ENCODE data around the gene CPTP. TPM values are rescaled to one million over a fixed set of nuclear protein-coding genes. Genes with fewer than 3 reads are reported as not detected.

Gene CPTP
- total and polyA plus RNA-seq, 2 of the 13 experiments (the other 11 are each of a cell fraction or from before 2014, with no cell fraction given): 5.5 to 9.3 TPM

- no peak for TF ChIP-seq PRDM10 (CRISPR knock-in tag; IDR thresholded peaks at IDR 0.05; ENCODE audit: low read depth)
- no peak for TF ChIP-seq ZNF570 (CRISPR knock-in tag; IDR thresholded peaks at IDR 0.05; ENCODE audit: borderline replicate concordance)
- no peak for TF ChIP-seq ZNF790 (CRISPR knock-in tag; IDR thresholded peaks at IDR 0.05; ENCODE audit: borderline replicate concordance)
- TF ChIP-seq SIN3A (IDR thresholded peaks at IDR 0.05; ENCODE audit: borderline replicate concordance, low read depth, low read length): peak; percentile 11; the same call in 1 of the 2 replicates
- TF ChIP-seq ZNF703 (CRISPR knock-in tag; IDR thresholded peaks at IDR 0.05; ENCODE audit: borderline replicate concordance): no peak
- TF ChIP-seq NBN (conservative IDR thresholded peaks at IDR 0.05): no peak
- TF ChIP-seq SP140L (CRISPR knock-in tag; IDR thresholded peaks at IDR 0.05; ENCODE audit: borderline replicate concordance): no peak
- no peak; the same call in 1 of the 2 replicates for TF ChIP-seq ZBTB26 (CRISPR knock-in tag; IDR thresholded peaks at IDR 0.05; ENCODE audit: borderline replicate concordance)
- TF ChIP-seq ZNF784 (CRISPR knock-in tag; IDR thresholded peaks at IDR 0.05; ENCODE audit: borderline replicate concordance): no peak
- no peak for TF ChIP-seq FOSL1 (CRISPR knock-in tag; IDR thresholded peaks at IDR 0.05; ENCODE audit: borderline replicate concordance)
- TF ChIP-seq ZNF598 (CRISPR knock-in tag; IDR thresholded peaks at IDR 0.05; ENCODE audit: borderline replicate concordance): no peak
- no peak for TF ChIP-seq ZFP1 (CRISPR knock-in tag; IDR thresholded peaks at IDR 0.05)
- TF ChIP-seq ZNF333 (CRISPR knock-in tag; IDR thresholded peaks at IDR 0.05; ENCODE audit: borderline replicate concordance): no peak
- TF ChIP-seq ZFAT (CRISPR knock-in tag; conservative IDR thresholded peaks at IDR 0.05): no peak
- TF ChIP-seq NKX3-1 (CRISPR knock-in tag; IDR thresholded peaks at IDR 0.05): no peak
- no peak for TF ChIP-seq PLRG1 (conservative IDR thresholded peaks at IDR 0.05)
- no peak for TF ChIP-seq ATM (IDR thresholded peaks at IDR 0.05; ENCODE audit: borderline replicate concordance)
- peak; percentile 60; the same call in 1 of the 2 replicates for TF ChIP-seq ZNF776 (CRISPR knock-in tag; IDR thresholded peaks at IDR 0.05)
- no peak for TF ChIP-seq ZNF296 (CRISPR knock-in tag; conservative IDR thresholded peaks at IDR 0.05)
- TF ChIP-seq PHF8 (CRISPR knock-in tag; IDR thresholded peaks at IDR 0.05): peak; percentile 84
- TF ChIP-seq ASH2L (IDR thresholded peaks at IDR 0.05; ENCODE audit: insufficient read length, low read depth, low read length): no peak
- no peak for TF ChIP-seq TCF12 (IDR thresholded peaks at IDR 0.05)
- TF ChIP-seq TCF12 (CRISPR knock-in tag; IDR thresholded peaks at IDR 0.05): no peak
- no peak for TF ChIP-seq ZNF644 (CRISPR knock-in tag; IDR thresholded peaks at IDR 0.05; ENCODE audit: low read depth)
Measured at GRCh38 chr1:1347663-1348419, 23.2 kb downstream of the CPTP start (continued).
